GM12875 (cell line): ENCODE results near the gene PDGFB.

ENCODE experiments used
- H3K4me3 ChIP-seq: one replicate; pipeline ENCODE4 v1.5.1; 2011; ENCODE audit warnings: low read depth, low read length, control low read depth
- TF ChIP-seq, protein P1 (sequence below): IDR thresholded peaks from 2 replicates; pipeline ENCODE4 v1.5.1; 2011; ENCODE audit warnings: low read depth, mild to moderate bottlenecking, control low read depth, inconsistent platforms, low read length, moderate library complexity, borderline replicate concordance; ENCODE audit not compliant: insufficient read depth

The PDGFB gene

GRCh38 chr22:39283322-39284141 lies 38.8 kb upstream of the PDGFB start:
- TF ChIP-seq, protein P1, sequence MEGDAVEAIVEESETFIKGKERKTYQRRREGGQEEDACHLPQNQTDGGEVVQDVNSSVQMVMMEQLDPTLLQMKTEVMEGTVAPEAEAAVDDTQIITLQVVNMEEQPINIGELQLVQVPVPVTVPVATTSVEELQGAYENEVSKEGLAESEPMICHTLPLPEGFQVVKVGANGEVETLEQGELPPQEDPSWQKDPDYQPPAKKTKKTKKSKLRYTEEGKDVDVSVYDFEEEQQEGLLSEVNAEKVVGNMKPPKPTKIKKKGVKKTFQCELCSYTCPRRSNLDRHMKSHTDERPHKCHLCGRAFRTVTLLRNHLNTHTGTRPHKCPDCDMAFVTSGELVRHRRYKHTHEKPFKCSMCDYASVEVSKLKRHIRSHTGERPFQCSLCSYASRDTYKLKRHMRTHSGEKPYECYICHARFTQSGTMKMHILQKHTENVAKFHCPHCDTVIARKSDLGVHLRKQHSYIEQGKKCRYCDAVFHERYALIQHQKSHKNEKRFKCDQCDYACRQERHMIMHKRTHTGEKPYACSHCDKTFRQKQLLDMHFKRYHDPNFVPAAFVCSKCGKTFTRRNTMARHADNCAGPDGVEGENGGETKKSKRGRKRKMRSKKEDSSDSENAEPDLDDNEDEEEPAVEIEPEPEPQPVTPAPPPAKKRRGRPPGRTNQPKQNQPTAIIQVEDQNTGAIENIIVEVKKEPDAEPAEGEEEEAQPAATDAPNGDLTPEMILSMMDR = no peak
- no peak overlapping the region for H3K4me3 ChIP-seq

DNA sequence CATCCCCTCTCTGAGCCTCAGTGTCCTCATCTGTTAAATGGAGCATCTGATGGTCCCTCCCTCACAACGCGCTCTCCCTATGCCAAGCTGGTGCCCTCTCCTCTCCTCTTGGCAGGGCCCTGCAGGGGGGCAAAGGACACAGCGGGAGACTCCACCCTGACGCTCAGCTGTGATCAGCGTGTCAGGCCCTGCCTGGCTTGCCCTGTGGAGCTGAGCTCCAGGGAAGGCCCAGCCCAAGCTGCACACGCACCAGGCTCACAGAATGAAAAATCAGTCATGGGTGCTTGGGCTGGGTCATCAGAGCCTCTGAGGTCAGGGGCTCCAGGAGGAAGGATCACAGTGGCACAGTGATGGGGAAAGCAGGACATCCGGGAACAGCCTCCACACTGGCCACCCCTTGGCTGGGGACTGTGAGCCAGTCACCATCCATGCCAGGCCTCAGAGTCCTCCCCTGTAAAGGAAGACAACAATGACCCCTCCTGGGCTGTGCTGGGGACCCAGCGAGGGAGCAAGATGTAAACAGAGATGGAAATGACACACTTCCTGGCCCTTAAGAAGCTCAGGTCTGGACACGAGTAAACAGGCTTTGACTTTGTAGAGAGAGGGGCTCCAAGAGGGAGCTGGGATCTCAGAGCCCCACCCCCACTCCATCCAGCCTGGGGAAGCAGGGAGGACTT lies 38.0 kb upstream of the PDGFB start:
- no peak overlapping the region for H3K4me3 ChIP-seq
- TF ChIP-seq, protein P1 = no peak

- TF ChIP-seq, protein P1 = no peak
- no peak overlapping the region for H3K4me3 ChIP-seq
Observed at GRCh38 chr22:39281126-39281525, 36.3 kb upstream of the PDGFB start.

DNA sequence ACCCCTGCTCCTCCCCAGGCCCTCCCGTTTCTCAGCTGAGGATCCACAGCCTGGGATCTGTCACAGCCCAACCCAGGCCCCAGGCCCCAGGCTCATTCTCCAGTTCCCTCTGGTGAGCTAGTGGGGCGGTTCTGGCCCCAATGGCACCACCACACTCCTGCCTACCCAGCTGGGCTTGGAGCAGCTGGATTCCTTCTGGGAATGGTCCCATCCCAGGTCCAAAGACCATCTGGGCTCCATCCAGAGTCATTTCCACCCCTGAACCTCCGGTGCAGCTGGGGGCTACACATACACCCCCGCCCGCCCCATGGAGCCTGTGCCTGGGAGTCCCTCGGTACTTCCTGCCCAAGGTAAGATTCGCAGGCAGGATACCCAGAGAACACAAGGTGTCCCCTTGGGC lies 35.5 kb upstream of the PDGFB start:
- H3K4me3 ChIP-seq = no peak overlapping the region
- TF ChIP-seq, protein P1 = no peak

GRCh38 chr22:39279170-39279850 lies 34.5 kb upstream of the PDGFB start:
- no peak overlapping the region for H3K4me3 ChIP-seq
- TF ChIP-seq, protein P1 = no peak

- TF ChIP-seq, protein P1 = no peak
- H3K4me3 ChIP-seq = no peak overlapping the region
Observed at GRCh38 chr22:39278040-39278439, 33.3 kb upstream of the PDGFB start.
